Activated CD4-positive, CD25-positive, alpha-beta regulatory T cell (primary cell): ENCODE measurements around the gene CRHR2.
"Not testable (repeated sequence)": the region's sequence is repeated elsewhere in the genome, so short reads cannot be mapped to it uniquely, and the experiment has no call there.

Experiments used
- DNase-seq, 4 experiments: peaks; one replicate each; lab custom pipeline; 2025; lab: John Stamatoyannopoulos, UW

The CRHR2 gene

DNA sequence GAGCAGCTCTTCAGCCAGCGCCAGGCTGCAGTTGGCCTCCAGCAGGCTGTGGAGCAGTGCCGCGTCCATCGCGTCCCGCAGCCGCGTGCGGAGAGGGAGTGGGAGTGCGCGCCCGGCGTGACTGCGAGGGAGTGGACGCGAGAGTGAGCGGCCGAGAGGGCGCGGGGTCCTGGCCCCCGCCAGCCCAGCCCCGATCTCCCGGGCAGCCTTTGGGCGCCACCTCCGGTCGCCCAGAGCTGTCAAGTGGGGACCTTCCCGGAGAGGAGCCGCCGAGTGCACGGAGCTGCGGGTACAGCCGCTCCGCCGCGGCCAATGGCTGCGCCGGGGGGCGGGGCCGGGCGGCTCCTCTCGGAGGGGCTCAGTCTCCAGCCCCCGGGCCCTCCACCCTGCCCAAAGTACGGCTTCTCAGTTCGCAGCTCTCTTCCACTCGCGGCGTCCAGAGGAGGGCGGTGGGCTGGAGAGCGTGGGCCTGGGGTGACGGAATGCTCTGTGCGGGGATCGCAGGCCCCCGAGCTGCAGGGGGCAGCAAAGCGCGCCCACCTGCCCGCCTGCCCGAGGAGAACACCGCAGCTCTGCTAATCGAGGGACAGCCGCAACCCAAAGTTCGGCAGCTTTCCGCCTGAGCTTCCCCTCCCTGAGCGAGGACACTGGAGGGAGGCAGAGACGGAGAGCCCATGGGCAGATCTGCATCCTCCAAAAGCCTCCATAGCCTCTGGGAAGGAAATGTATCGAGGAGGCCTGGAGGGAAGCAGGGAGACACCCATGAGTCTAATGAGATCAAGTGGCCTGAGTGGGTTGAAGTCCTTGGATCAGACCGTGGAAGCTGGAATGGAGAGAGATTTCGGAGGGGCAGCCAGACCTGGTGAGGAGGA, at the start of gene CRHR2:
Gene CRHR2 (minus strand): TSS at position 245 of the 872 bp plus-strand sequence. CDS start 176 bp downstream, at position 69.
- DNase-seq = peak in 1 of 4 experiments; percentile 3

GRCh38 chr7:30731581-30731980, 49.3 kb upstream of the CRHR2 start:
- DNase-seq = no peak

DNA sequence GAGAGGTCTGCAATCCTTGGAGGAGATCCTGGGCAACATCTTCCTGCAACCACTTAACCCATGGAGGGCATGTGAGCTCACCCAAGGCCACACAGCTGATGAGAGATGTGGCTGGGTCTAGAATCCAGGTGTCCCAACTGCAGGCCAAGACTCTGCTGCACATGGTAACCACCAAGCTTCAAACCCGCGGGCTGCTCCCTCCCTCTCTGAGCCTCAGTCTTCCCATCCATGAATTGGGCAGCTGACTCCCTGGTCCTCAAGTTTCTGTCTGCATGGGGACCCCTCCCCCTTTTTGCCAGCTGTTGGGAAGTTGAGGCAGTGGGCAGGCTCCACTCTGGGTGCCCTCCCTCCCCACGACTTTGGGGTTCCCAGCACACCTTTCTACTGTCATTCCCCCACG, 48.7 kb upstream of the CRHR2 start:
- DNase-seq = no peak

- DNase-seq = no peak
Observed at GRCh38 chr7:30730097-30730496, 47.8 kb upstream of the CRHR2 start.

- no peak for DNase-seq
Observed at GRCh38 chr7:30729642-30730041, 47.4 kb upstream of the CRHR2 start.

- DNase-seq = no peak
Observed at GRCh38 chr7:30728591-30729100, 46.4 kb upstream of the CRHR2 start.

GRCh38 chr7:30727061-30727945, 45.0 kb upstream of the CRHR2 start:
- peak in 2 of 4 experiments; percentile 21 to 39 for DNase-seq

GRCh38 chr7:30726296-30727006, 44.2 kb upstream of the CRHR2 start:
- no peak for DNase-seq

DNA sequence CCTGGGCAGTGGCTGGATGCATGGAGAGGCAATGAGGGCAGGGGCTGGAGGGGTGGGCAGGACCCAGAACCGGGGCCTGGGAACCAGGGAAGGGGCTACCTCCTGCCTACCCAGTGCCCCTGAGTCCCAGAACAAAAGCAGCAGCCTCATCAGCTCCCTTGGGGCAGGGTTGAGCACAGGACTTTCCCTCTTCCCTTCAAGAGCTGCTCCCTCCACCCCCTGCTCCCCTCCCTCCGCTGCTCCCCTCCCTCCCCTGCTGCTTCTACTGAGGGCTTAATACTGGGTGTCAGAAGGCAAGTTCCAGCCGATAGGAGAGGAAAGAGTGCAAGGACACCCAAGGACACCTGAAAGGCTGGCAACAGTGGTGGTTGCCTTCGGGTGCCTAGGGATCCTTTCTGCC, 41.5 kb upstream of the CRHR2 start:
- no peak for DNase-seq

DNA sequence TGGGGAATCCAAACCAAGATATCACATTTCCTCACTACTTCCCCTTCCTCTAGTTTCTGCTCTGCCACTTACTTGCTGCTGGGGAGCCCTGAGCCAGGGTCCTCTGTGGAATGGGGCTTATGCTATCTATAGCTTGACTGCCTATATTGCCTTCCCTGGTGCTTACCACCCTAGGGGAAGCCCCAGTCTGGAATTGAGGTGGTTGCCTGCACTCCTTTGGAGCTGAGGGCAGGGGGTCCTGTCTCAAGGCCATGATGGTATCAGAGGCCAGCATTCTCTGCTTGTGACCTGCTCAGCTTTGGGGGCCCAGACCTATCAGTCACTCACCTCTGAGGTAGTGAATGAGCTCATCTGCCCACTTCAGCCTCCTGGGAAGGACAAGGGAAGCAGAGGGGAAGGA, 40.4 kb upstream of the CRHR2 start:
- DNase-seq = no peak

- DNase-seq = no peak
Observed at GRCh38 chr7:30722187-30722586, 39.9 kb upstream of the CRHR2 start.

DNA sequence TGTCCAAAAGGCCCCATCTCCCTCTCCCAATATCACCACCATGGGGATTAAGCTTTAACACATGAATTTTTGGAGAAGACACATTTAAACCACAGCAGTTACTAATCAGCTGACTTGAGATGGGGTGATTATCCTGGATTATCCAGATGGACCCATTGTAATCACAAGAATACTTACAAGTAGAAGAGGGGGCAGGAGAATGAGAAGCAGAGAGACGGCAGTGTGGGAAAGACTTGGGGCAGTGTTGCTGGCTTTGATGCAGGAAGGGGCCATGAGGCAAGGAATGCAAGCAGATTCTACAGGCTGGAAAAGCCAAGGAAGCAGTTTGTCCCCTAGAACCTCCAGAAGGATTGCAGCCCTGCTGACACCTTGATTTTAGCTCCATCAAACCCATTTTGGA, 39.0 kb upstream of the CRHR2 start:
- no peak for DNase-seq

GRCh38 chr7:30719434-30719833, 37.2 kb upstream of the CRHR2 start:
- DNase-seq = not testable (repeated sequence)

DNA sequence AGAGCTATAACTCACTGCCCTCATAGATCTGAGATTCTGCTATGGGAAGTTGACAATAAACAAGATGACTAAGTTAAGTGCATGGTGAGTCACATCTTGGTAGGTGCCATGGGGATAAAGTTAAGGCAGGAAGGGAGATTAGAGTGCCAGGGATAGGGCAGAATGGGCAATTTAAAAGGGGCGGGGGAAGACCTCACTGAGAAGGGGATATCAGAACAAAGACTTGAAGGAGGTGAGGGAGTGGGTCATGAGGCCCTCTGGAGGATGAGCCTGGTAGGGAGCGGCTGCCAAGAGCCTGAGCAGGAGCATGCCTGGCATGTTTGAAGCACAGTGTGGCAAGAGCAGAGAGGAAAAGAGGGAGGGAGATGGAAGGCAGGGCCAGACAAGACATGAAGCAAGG, 34.9 kb upstream of the CRHR2 start:
- DNase-seq = no peak

GRCh38 chr7:30714129-30714528, 31.9 kb upstream of the CRHR2 start:
- no peak for DNase-seq

- no peak for DNase-seq
Observed at GRCh38 chr7:30713392-30713791, 31.1 kb upstream of the CRHR2 start.

DNA sequence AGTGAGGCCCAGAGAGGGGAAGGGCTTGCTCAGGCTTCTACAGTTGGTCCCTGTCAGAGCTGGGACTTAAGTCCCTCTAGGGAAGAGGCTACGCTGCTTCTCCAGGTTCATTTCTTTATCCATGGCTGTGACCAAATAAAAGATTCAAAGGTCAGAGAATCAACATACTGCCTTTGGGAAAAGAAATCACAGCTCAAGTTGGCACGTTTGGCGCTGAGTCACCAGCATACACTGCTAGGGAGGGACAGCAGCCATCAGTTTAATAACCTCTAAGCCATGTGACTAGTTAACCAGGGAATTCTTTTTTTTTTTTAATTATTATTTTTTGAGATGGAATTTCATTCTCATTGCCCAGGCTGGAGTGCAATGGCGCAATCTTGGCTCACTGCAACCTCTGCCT, 28.4 kb upstream of the CRHR2 start:
- no peak for DNase-seq

GRCh38 chr7:30709549-30709948, 27.3 kb upstream of the CRHR2 start:
- DNase-seq = no peak

GRCh38 chr7:30708983-30709382, 26.7 kb upstream of the CRHR2 start:
- DNase-seq = no peak

DNA sequence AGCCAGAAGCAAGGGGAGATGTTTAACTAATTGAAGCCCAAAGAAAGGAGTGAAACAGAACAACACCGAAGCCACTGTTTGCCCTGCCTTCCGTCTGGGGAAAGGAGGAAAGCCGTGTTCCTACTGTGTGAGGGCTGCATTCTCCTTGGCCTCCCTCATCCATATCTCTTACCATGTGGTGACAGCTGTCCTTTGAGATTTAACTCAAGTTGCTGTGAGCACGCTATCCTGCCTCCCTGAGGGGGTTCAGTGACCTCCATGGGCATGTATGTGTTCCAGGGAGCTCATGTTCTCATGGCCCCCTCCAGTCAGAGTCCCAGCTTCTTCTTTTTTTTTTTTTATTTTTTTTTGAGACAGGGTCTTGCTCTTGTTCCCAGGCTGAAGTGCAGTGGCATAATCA, 26.2 kb upstream of the CRHR2 start:
- DNase-seq = no peak

GRCh38 chr7:30707391-30708357, 25.4 kb upstream of the CRHR2 start:
- no peak for DNase-seq
